Kidney glomerular epithelial cell (primary cell): ENCODE results near the gene RPS6KB2.
A peak's percentile ranks its signal among the peaks of the same experiment; 100 is the strongest.

ENCODE experiments used
- DNase-seq: peaks from one replicate; lab custom pipeline; 2025; lab: John Stamatoyannopoulos, UW

Gene RPS6KB2

DNA sequence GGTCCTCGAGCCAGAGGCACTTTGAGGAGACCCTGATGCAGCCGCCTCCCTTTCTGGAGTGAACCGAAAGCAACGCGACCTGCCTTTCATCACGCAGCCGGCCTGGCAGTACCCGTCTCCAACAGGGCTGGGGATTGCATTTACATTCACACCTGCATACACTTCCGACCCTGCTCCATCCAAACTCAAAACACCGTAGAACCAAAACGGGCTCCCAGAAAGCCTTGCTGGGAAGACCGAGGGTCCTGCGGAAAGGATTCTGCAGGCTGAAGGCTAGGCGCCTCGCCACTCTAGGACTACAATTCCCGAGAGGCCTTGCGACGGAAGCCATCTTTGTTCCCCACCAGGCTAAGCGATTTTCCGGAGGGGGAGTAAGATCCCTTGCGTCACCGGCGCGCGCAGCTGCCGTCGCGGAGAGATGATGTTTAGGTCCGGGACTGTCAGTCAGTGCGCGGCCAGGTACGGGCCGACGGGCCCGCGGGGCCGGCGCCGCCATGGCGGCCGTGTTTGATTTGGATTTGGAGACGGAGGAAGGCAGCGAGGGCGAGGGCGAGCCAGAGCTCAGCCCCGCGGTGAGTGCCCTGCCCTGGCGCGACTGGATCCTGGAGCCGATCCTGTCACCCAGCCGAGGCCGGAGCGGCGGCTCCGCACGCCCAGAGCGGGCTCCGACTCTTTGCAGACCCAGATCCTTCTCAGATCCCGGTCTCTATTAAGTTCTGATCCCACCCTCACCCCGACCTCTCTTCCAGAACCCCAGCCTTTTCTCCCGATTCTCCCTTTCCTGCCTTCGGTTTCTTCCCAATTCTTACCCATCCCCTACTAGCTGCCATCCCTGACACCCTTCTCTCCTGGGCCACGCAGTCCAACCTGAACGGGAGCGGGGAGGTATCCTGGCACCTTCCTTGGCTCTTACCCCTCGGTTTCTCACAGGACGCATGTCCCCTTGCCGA is at the start of gene RPS6KB2:
Gene RPS6KB2 (plus strand): TSS at position 443 of the 950 bp plus-strand sequence. CDS start 52 bp downstream, at position 495.
- peak; percentile 93 for DNase-seq

DNA sequence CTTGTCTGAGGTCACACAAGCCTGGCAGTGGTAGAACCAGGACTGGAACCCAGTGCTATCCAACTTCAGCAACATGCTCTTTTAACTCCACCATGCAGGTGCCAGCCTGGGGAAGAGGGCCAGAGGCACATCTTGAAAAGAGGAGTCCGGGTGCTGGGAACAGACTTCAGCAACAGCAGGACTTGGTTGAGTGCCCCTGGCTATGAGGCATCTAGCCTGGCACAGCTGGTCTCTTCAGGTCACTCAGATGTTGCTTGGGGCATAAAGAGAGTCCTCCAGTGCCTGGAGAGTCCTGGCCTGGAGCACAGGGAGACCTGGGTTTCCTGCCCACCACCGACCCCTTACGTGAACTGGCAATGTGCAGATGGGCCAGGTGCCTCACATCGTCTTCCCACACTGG is 49.8 kb upstream of the RPS6KB2 start:
- no peak for DNase-seq

DNA sequence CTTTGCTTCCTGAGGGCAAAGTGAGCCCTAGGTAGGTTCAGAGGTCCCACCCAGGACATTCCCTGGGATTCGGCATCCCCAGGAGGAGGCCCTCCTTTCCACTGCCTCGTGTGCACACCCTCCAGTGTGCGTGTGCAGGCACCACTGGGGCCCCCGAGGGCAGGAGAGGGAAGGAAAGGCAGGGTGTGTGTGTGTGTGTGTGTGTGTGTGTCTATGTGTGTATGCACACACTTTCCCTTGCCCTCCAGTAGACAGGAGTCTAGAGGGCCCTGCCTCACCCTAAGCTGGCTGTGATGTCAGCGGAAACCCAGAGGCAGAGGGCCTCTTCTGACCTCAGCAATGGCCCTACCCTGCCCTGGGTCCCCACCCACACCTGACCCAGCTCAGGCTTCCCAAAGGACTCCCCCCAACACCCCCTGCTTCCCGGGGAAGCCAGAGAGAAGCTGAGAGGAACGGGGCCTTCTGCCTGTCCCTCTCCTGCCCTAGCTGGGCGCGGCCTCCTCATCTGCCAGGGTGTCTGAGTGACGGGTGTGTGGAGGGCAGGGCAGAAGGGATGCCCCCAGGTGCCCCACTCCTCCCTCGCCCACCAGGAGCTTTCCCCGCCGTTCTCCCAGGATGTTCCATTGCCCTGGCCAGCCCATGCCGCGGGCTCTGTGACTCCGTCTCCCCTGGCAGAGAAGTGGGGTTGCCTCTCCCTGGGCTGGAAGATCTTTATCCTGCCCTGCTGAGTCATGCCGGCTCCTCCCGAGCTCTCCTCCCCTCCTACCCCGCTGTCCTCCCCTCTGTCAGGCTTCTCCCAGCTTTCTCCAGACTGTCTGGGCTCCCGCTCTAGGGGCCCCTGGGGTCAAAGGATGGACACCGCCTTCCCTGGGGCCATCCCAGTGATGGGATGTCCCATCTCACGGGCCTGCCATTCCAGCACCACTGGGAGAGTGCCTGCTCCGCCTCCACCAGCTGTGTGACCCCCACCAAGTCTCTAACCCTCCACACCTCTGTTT is 48.9 kb upstream of the RPS6KB2 start:
- DNase-seq = no peak

DNA sequence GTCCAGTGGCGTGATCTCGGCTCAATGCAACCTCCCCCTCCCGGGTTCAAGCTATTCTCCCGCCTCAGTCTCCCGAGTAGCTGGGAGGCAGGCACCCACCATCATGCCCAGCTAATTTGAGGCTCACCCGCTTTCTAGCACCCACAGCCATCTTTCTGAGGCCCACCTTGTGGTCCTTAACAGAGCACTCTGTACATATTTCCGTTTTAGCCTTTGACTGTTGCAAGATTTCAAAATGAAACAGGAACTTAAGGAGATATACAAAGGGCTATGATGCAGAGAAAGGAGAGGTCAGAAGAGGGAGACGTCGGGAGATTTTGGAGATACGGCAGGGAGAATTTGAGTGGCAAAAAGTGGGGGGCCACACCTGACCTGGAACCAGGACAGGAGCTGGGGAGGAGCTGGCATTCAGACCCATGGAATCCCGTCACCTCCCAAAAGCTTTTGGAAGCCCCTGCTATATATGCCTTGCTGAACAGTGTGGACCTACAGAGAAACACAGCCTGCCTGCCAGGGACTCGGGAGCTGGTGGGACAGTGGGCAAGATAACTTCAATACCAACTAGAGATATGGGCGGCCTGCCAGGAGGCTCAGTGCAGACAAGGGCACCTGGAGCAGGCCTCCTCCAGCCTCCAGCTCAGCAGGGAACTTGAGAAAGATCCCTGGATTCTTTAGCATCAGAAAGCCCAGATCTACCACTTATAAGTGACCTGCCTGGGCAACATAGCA is 46.9 kb upstream of the RPS6KB2 start:
- no peak for DNase-seq

DNA sequence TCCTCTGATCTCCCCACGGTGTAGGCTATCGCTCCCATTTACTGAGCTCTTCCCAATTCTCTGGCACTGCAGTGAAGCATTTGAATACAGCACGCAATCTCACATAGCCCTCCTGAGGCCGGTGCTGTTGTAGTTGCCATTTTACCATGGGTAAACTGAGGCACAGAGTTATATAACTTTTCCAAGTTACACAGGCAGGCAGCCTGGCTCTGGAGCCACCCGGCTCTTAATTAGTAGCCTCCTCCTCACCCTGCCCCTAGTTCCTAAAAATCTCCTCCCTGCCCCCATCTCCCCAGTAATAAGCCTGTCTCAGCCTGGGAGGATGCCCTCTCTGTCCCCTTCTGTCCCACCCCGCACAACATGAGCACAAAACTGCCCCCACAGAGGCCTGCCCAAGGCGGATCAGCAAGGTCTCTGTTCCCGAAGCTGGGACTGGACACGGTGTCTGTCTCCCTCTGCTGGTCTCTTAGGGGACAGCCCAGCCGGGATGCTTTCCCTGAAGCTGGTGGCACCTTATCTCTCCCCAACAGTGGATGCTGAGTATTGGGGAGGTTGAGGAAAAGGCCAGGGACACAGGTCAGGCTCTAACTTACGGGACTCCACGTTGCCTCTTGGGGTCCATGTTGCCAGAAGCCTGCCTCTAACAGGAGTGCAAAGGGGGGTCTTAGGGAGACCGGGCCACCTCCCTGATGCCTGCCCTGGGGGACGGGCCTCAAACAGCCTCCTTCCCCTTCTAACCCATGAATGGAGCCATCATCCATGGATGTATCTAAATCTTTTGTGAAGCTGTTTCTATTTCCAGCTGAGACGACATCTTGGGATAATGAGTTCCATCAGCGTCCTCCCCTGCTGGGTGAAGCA is 45.8 kb upstream of the RPS6KB2 start:
- peak; percentile 72 for DNase-seq

DNA sequence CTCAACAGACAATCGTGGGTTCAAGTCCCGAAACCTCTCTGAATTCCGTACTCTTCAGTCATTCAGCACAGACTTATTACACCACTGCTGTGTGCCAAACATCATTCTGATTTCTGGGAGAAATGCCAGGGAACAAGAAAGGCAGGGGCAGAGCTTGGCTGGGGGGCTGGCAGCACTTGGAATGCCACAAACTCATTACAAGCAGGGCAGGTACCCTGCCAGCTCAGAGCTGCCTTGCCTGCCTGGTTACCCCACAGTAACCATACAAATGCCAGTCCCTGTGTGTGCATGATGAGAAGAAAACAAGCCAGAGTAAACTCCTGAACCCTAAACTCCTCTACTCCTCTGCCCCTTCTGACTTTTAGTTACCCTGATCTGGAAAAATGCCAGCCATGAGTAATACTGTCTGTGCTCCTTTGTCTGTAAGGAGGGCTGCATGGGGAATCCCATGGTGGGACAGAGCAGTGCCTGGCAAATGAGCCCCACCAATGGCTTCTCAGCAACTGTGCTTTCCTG is 43.4 kb upstream of the RPS6KB2 start:
- peak; percentile 95 for DNase-seq

- DNase-seq = no peak
These were observed 41.2 kb upstream of the RPS6KB2 start for GRCh38 chr11:67387069-67387468.

- DNase-seq = no peak
These were observed 40.8 kb upstream of the RPS6KB2 start for GRCh38 chr11:67387518-67387917.

DNA sequence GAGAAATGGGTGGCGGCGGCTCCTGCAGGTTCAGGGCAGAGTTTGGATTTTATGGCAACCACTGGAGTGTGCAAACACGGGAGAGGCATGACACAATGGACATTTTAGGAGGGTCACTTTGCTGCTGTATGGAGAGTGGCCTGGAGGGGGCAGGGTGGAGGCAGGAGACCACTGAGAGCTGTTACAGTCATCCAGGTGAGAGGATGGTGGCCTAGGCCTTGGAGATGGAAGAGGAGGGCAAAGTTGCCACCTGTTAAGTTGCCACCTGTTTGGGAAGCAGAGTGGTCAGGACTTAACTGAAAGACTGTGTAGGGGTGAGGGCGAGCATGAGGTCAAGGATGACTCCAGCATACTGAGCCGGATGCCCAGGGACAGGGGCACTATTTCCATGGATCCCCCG is 38.8 kb upstream of the RPS6KB2 start:
- no peak for DNase-seq

GRCh38 chr11:67390947-67391303 is 37.4 kb upstream of the RPS6KB2 start:
- no peak for DNase-seq

DNA sequence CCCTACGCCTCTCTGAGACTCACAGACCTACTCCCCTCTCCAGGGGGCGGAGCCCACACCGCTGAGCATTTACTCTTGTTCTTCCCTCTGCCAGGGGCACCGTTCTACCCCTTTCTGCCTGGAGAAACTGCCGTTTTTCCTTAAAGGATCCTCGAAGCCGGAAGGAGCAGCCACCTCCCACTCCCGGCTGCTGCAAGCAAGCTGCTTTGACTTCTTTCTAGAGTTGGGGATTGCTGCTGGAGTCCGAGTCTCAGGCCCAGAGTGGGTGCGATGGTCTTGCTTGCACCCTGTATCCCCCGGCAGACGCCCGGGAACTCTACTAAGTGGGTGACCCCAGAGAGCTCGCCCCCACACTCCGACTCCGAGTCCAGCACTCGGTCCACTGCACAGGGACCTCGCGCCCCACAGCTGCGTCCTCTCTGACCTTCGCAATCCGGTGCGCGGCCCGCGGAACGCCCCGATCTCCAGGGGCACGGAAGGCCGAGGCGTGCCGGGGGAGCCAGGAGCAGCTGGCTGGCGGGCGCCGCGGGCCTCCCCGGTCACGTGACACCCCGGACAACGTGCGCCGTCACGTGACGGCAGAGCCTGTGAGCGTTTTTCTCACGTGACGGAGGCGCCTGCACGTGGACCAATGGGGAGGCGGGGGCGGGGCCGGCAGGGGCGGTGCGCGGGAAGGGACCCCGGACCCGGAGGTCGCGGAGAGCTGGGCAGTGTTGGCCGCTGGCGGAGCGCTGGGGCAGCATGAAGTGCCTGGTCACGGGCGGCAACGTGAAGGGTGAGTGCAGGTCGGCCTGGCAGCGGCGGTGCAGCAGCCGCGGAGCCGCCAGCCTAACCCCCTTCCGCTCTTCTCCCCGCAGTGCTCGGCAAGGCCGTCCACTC is 36.8 kb upstream of the RPS6KB2 start, which contains the start of gene RAD9A:
Gene RAD9A (plus strand): TSS at position 683 of the 879 bp plus-strand sequence. CDS start 59 bp downstream, at position 742.
- DNase-seq = peak; percentile 68

DNA sequence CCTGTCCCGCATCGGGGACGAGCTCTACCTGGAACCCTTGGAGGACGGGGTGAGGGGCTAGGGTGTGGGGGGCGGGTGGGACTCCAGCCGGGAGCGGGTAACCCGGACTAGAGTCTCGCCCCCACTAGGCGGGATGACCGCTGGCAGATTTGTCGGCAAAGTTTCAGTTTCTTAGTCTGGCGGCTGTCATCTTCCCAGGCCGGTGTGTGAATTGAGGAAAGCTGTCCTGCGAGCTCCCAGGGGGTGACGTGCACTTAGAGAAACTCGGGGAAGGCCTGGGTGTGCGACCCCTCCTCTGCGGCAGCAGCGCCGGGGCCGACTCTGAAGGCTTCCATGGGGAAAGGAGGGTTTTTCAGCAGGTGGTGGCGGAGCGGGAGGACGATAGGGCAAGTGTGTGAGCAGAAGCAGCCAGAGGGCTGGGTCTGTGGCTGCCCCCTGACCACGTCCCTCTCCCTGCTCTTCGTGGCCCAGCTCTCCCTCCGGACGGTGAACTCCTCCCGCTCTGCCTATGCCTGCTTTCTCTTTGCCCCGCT is 36.0 kb upstream of the RPS6KB2 start:
- DNase-seq = no peak

- no peak for DNase-seq
These were observed 34.9 kb upstream of the RPS6KB2 start for GRCh38 chr11:67393437-67393836.

DNA sequence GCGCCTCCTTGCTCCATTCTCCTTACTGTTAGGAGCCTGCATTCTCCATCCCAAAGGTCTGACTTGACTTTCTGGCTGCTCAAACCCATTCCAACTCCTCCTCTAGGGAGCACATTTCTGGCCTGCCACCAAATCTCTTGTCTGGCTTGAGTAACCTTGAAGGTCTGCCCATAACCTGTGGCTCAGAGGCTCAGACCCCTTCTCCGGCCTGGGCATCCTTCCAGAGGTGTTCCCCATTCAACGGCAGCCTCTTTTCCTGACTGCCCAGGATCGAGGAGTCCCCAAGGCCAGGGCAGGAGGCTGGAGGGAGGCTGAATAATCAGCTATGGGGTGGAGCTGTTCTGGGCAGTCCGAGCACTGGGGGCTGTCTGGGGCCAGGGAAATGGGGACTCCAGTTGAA is 34.3 kb upstream of the RPS6KB2 start:
- DNase-seq = no peak

- no peak for DNase-seq
These were observed 32.6 kb upstream of the RPS6KB2 start for GRCh38 chr11:67395555-67396258.

DNA sequence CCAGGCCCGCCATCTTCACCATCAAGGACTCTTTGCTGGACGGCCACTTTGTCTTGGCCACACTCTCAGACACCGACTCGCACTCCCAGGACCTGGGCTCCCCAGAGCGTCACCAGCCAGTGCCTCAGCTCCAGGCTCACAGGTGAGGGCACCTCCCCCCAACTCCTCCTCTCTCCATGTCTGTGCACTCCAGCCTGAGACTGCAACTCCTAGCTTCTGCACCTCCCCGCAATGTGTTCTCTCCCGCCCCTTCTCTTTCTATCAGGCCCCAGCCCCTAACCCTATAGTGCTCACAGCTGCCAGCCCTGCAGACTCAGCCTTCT is 32.1 kb upstream of the RPS6KB2 start:
- no peak for DNase-seq

DNA sequence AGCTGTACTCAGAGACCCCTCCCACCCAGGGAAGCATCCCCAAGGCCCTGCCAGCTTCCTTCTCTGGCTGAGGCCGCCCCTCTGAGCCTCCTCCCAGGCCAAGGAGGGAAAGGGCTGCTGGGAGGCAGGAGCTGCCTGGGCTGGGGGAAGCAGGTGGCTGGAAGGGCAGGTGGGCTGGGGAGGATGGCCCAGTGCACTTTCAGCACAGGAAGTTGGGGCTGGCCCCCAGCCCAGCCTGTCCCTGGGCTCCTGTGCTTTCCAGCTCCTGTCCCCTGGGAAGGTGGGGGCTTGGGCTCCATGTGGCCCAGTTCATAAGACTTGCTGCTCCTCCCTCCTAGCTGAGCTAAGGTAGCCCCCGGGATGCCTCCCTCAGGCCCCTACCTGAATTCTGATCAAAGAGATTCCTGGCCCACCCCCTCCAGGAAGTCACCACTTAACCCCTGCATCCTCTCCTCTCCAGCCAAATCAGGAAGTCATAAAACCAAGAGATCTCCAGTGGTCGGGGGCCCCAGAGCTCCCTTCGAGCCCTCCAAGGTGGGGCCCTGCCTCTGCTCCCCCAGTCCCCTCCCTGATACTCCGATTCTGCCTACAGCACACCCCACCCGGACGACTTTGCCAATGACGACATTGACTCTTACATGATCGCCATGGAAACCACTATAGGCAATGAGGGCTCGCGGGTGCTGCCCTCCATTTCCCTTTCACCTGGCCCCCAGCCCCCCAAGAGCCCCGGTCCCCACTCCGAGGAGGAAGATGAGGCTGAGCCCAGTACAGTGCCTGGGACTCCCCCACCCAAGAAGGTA is 31.5 kb upstream of the RPS6KB2 start:
- no peak for DNase-seq

GRCh38 chr11:67397536-67397935 is 30.8 kb upstream of the RPS6KB2 start:
- no peak for DNase-seq
